Measurements from ENCODE around the gene NHS.

The NHS gene

GRCh38 chrX:17740137-17741122 is 365.4 kb downstream of the NHS start:
- DNase-seq = no peak

- DNase-seq = no peak
These were observed 366.1 kb downstream of the NHS start for GRCh38 chrX:17741123-17741511.

GRCh38 chrX:17743913-17744312 is 368.9 kb downstream of the NHS start:
- no peak for DNase-seq

GRCh38 chrX:17744896-17745523 is 370.0 kb downstream of the NHS start:
- peak; percentile 74 for DNase-seq

GRCh38 chrX:17747692-17748091 is 372.7 kb downstream of the NHS start:
- no peak for DNase-seq

- DNase-seq = no peak
These were observed 373.7 kb downstream of the NHS start for GRCh38 chrX:17748684-17749083.

- no peak for DNase-seq
These were observed 375.4 kb downstream of the NHS start for GRCh38 chrX:17750436-17750835.

GRCh38 chrX:17758382-17758781 is 383.4 kb downstream of the NHS start:
- no peak for DNase-seq

- DNase-seq = no peak
These were observed 385.0 kb downstream of the NHS start for GRCh38 chrX:17759990-17760389.

- DNase-seq = no peak
These were observed 392.7 kb downstream of the NHS start for GRCh38 chrX:17767734-17768133.

- no peak for DNase-seq
These were observed 394.0 kb downstream of the NHS start for GRCh38 chrX:17768997-17769396.

- no peak for DNase-seq
These were observed 394.8 kb downstream of the NHS start for GRCh38 chrX:17769701-17770269.

- no peak for DNase-seq
These were observed 398.3 kb downstream of the NHS start for GRCh38 chrX:17773221-17773876.

GRCh38 chrX:17774053-17774452 is 399.1 kb downstream of the NHS start:
- DNase-seq = no peak

- no peak for DNase-seq
These were observed 404.0 kb downstream of the NHS start for GRCh38 chrX:17778997-17779396.

GRCh38 chrX:17779434-17779833 is 404.4 kb downstream of the NHS start:
- no peak for DNase-seq

Measured in NCI-H510A treated with DMSO at 0.1 percent for 48 hours (cell line).